Right lobe of liver (tissue), 6 donors: ENCODE measurements around the gene RNF186. TPM values are rescaled to one million over a fixed set of nuclear protein-coding genes. Genes with fewer than 3 reads are reported as not detected.
A peak's percentile ranks its signal among the peaks of the same experiment; 100 is the strongest.

Experiments
- ATAC-seq, 4 donors: fragments of 200-7000 bp; cut with Tn5 transposase; one replicate each; pipeline ENCODE4 v1.9.1; 2020; ENCODE audit warnings: mild to moderate bottlenecking in 4 of 4, moderate library complexity in 4 of 4
- DNase-seq, 3 donors: peaks; one replicate each; pipeline ENCODE4 v3.0.0-alpha.2; 2020
- H3K27ac ChIP-seq, 3 donors: fragments of 200-600 bp; one replicate each; pipeline ENCODE4 v1.8.0; 2022
- H3K27me3 ChIP-seq, 2 donors: fragments of 200-600 bp; one replicate each; pipeline ENCODE4 v1.8.0; 2022
- H3K36me3 ChIP-seq, 4 donors: fragments of 200-600 bp; sonication (generic) in 1 of 4; one replicate each; pipeline versions ENCODE4 v1.5.1 to v1.8.0; 2017 to 2022; ENCODE audit warnings: control low read depth in 1 of 4
- H3K4me1 ChIP-seq, 4 donors: fragments of 200-600 bp; sonication (generic) in 1 of 4; one replicate each; pipeline versions ENCODE4 v1.5.1 to v1.8.0; 2017 to 2022; ENCODE audit warnings: control low read depth in 1 of 4
- H3K4me3 ChIP-seq, 3 donors: fragments of 200-600 bp; one replicate each; pipeline ENCODE4 v1.8.0; 2022
- H3K9me3 ChIP-seq, 4 donors: fragments of 200-600 bp; sonication (generic) in 1 of 4; one replicate each; pipeline versions ENCODE4 v1.5.1 to v1.8.0; 2017 to 2022; ENCODE audit warnings: control low read depth in 1 of 4
- POLR2A ChIP-seq: fragments of 450-650 bp; IDR thresholded peaks from one replicate; pipeline ENCODE4 v1.6.1; 2017; ENCODE audit warnings: antibody characterized with exemption, mild to moderate bottlenecking
- WGBS: methylation state at CpG from one replicate; pipeline ENCODE4 v1.1.6; 2018; ENCODE audit warnings: low coverage, low lambda C conversion rate; ENCODE audit not compliant: insufficient coverage; ENCODE audit errors: missing lambda C conversion rate; 5-methylcytosine and 5-hydroxymethylcytosine counted together
- intact Hi-C, 2 donors: fragments of 100-400 bp; cut with DNase I; formaldehyde crosslinking; loops; one replicate each; pipeline versions ENCODE4 v1.11.2 to v1.14.1; 2022
- total RNA-seq, 6 experiments: library from RNA; depleted of rRNA in 2 of 6; stranded (reverse); fragments of >200 nt in 2 of 6; fragmentation: NEBNext Ultra II Directional in 3 of 6; extraction: Animal tissue kit (Norgen Biotek cat#: 25700) in 3 of 6; gene quantifications; one replicate each; pipeline versions ENCODE4 v1.1.0 to v1.2.4, GENCODE V29; 2016 to 2023
- TF ChIP-seq, protein P1 (sequence below), 4 donors: fragments of 200-600 bp in 3 of 4; fragments of 450-650 bp in 1 of 4; IDR thresholded peaks; one replicate each; pipeline versions ENCODE4 v1.5.1 to v1.8.0; 2016 to 2022; ENCODE audit warnings: antibody characterized with exemption in 4 of 4, mild to moderate bottlenecking in 2 of 4
- donor health status: DM: no; HTN: yes; CAD: no.
- donor health status: DM: no; HTN: no; CAD: no.
- donor health status: DM: no; HTN: no; CAD: no.
- donor health status: DM: no; HTN: yes; CAD: no.
- donor health status: DM: no; HTN: yes; CAD: no.

RNF186 gene
- total RNA-seq, 6 experiments from 2014 or later: 0.30 to 2.9 (median 0.53) TPM; not detected in 2

DNA sequence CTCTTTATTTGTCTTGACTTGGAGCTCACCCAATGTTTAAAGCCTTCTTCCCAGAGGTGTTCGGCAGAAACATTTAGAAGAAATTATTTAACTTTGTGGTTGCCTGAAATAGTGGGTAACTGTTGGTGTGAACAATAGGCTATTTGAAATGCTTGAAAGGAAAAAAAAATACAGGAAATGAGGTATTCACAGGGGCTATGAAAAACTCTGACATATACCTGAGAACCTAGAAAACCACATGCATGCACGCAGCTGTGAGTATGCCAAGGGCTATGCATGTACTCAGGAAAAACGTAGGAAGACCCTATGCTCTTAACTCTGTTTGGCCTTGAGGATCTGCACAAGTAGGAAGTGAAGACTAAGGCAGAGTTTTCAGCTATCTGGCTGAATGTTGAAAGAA, 16.4 kb upstream of the RNF186 start:
- Histone ChIP-seq H3K9me3 (no peaks in the 10 kb centered on the region), H3K4me3 (no peak overlapping the region), H3K36me3 (no peaks in the 10 kb centered on the region), H3K27me3 (no peaks in the 10 kb centered on the region), H3K27ac (no peak overlapping the region), H3K4me1 (no peaks in the 10 kb centered on the region)
- ATAC-seq (no peak), DNase-seq (no peak)
- intact Hi-C loops: no loop called here
- TF ChIP-seq, protein P1, sequence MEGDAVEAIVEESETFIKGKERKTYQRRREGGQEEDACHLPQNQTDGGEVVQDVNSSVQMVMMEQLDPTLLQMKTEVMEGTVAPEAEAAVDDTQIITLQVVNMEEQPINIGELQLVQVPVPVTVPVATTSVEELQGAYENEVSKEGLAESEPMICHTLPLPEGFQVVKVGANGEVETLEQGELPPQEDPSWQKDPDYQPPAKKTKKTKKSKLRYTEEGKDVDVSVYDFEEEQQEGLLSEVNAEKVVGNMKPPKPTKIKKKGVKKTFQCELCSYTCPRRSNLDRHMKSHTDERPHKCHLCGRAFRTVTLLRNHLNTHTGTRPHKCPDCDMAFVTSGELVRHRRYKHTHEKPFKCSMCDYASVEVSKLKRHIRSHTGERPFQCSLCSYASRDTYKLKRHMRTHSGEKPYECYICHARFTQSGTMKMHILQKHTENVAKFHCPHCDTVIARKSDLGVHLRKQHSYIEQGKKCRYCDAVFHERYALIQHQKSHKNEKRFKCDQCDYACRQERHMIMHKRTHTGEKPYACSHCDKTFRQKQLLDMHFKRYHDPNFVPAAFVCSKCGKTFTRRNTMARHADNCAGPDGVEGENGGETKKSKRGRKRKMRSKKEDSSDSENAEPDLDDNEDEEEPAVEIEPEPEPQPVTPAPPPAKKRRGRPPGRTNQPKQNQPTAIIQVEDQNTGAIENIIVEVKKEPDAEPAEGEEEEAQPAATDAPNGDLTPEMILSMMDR (IDR thresholded peaks at IDR 0.05): no peak
- no peak for TF ChIP-seq POLR2A
- WGBS: 79% methylated on average over 3 of the region's 3 CpGs

DNA sequence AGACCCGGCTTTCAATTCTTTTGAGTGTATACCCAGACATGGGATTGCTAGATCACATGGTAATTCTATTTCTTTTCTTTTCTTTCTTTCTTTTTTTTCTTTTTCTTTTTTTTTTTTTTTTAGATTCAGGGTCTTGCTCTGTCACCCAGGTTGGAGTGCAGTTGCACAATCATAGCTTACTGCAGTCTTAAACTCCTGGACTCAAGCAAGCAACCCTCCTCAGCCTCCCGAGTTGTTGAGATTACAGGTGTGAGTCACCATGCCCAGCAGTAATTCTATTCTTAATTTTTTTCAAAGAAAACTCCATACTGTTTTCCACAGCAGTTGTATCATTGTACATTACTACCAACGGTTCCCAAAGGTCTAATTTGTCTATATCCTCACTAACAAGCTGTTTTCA, 13.5 kb upstream of the RNF186 start:
- H3K9me3 ChIP-seq: no peaks in the 10 kb centered on the region
- no peaks in the 10 kb centered on the region for H3K27me3 ChIP-seq
- intact Hi-C loops: no loop called here
- DNase-seq (no peak), ATAC-seq (no peak)
- TF ChIP-seq POLR2A: no peak
- TF ChIP-seq, protein P1 (IDR thresholded peaks at IDR 0.05): no peak
- H3K4me3 ChIP-seq: no peak overlapping the region
- no peak overlapping the region for H3K27ac ChIP-seq
- WGBS: 70% methylated on average over 3 of the region's 3 CpGs
- H3K4me1 ChIP-seq: peaks cover 0 to 8% (median 0%) of the 10 kb centered on the region in 4 donors
- no peaks in the 10 kb centered on the region for H3K36me3 ChIP-seq

- Histone ChIP-seq H3K4me3 (no peak overlapping the region), H3K27me3 (no peaks in the 10 kb centered on the region), H3K4me1 (peaks cover 0 to 8% (median 0%) of the 10 kb centered on the region in 4 donors), H3K27ac (no peak overlapping the region), H3K36me3 (no peaks in the 10 kb centered on the region), H3K9me3 (no peaks in the 10 kb centered on the region)
- DNase-seq: peak; percentile 48 to 71 (median 65)
- WGBS: 36% methylated on average over 6 of the region's 6 CpGs
- no peak for TF ChIP-seq POLR2A
- TF ChIP-seq, protein P1 (IDR thresholded peaks at IDR 0.05): peak in 3 of 4 donors; percentile 8 to 19 (median 12)
- intact Hi-C loops: no loop called here
- peak; percentile 79 to 90 (median 88) for ATAC-seq
These were observed 10.2 kb upstream of the RNF186 start for GRCh38 chr1:19825298-19825697.

GRCh38 chr1:19824541-19824940, 9.5 kb upstream of the RNF186 start:
- Histone ChIP-seq H3K27me3 (no peaks in the 10 kb centered on the region), H3K27ac (no peak overlapping the region), H3K4me1 (peaks cover 0 to 14% (median 1%) of the 10 kb centered on the region in 4 donors), H3K9me3 (no peaks in the 10 kb centered on the region), H3K36me3 (no peaks in the 10 kb centered on the region), H3K4me3 (no peak overlapping the region)
- intact Hi-C loops: no loop called here
- DNase-seq: no peak
- 75% methylated on average over 4 of the region's 4 CpGs for WGBS
- no peak for TF ChIP-seq POLR2A
- TF ChIP-seq, protein P1 (IDR thresholded peaks at IDR 0.05): no peak
- ATAC-seq: no peak

- no peak overlapping the region for H3K27ac ChIP-seq
- no peak for TF ChIP-seq POLR2A
- TF ChIP-seq, protein P1 (IDR thresholded peaks at IDR 0.05): no peak
- H3K4me1 ChIP-seq: peaks cover 0 to 18% (median 4%) of the 10 kb centered on the region in 4 donors
- ATAC-seq (no peak), DNase-seq (no peak)
- WGBS: 76% methylated on average over 3 of the region's 5 CpGs
- no peaks in the 10 kb centered on the region for H3K27me3 ChIP-seq
- no peaks in the 10 kb centered on the region for H3K9me3 ChIP-seq
- H3K4me3 ChIP-seq: no peak overlapping the region
- H3K36me3 ChIP-seq: no peaks in the 10 kb centered on the region
- intact Hi-C loops: no loop called here
These were observed 9.0 kb upstream of the RNF186 start for GRCh38 chr1:19824036-19824435.
